ENCODE data around the gene S100A6.

The S100A6 gene

DNA sequence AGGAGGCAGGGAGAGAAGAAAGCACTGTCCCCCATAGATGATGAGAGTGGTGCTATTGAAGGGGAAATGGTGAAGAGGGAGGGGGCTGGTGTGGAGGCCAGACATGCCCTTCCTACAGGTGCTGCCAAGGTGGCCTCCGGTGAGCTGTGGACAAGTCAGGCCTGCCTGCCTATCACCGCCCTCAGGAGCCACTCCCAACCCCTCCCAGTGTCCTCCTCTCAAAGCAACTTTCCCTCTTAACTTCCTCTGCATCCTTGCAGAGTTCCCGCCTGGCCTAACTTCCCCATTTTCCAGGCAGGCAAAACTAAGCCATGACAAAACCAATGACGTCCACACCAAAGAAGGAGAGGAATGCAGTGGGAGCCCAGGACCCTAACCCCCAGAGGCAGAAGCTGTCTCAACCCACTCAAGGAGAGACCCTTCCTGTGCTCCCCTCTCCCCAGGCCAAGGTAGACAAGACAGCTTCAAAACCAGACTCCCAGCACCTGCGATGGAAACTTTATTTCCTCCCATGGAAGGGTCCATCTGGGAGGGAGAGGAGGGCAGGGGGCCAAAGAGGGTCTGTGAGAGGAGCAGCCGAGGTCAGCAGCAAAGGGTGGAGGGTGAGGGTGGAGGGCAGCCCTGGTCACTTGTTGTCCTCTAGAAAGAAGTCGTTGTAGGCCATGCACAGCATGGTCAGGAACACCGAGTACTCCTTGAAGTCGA is 1.0 kb upstream of the S100A6 start:
- no peak overlapping the region for H3K4me3 ChIP-seq (ENCODE audit: low read depth, low read length)
- TF ChIP-seq CTCF (IDR thresholded peaks at IDR 0.05; ENCODE audit: borderline replicate concordance, insufficient read depth, low read depth, low read length), result no peak

- no peak for TF ChIP-seq CTCF (IDR thresholded peaks at IDR 0.05; ENCODE audit: borderline replicate concordance, insufficient read depth, low read depth, low read length)
- H3K4me3 ChIP-seq (ENCODE audit: low read depth, low read length), result peak overlapping the region; percentile 47
Observed at GRCh38 chr1:153536012-153536670, 350 bp upstream of the S100A6 start.

- H3K4me3 ChIP-seq (ENCODE audit: low read depth, low read length), result no peak overlapping the region
- TF ChIP-seq CTCF (IDR thresholded peaks at IDR 0.05; ENCODE audit: borderline replicate concordance, insufficient read depth, low read depth, low read length), result no peak
Observed at GRCh38 chr1:153534925-153535241, 908 bp downstream of the S100A6 start.

- TF ChIP-seq CTCF (IDR thresholded peaks at IDR 0.05; ENCODE audit: borderline replicate concordance, insufficient read depth, low read depth, low read length), result no peak
Observed at GRCh38 chr1:153534226-153534924, 1.4 kb downstream of the S100A6 start.

GRCh38 chr1:153533689-153534201 is 2.0 kb downstream of the S100A6 start:
- no peak overlapping the region for H3K4me3 ChIP-seq (ENCODE audit: low read depth, low read length)
- TF ChIP-seq CTCF (IDR thresholded peaks at IDR 0.05; ENCODE audit: borderline replicate concordance, insufficient read depth, low read depth, low read length), result no peak

More at GRCh38 chr1:153534226-153534924, 1.4 kb downstream of the S100A6 start:
- H3K4me3 ChIP-seq (ENCODE audit: low read depth, low read length), result no peak overlapping the region

GRCh38 chr1:153532769-153533599 is 2.8 kb downstream of the S100A6 start:
- no peak overlapping the region for H3K4me3 ChIP-seq (ENCODE audit: low read depth, low read length)
- TF ChIP-seq CTCF (IDR thresholded peaks at IDR 0.05; ENCODE audit: borderline replicate concordance, insufficient read depth, low read depth, low read length), result peak; percentile 77
